DND-41 (cell line): ENCODE data around the gene SMURF1.
"Not testable (repeated sequence)": the region's sequence is repeated elsewhere in the genome, so short reads cannot be mapped to it uniquely, and the experiment has no call there.

ENCODE experiments used
- CTCF ChIP-seq: IDR thresholded peaks from 2 replicates; pipeline ENCODE4 v1.5.1; 2012; ENCODE audit warnings: borderline replicate concordance, low read length, moderate library complexity, mild to moderate bottlenecking; ENCODE audit not compliant: poor library complexity, severe bottlenecking; ENCODE audit errors: extremely low read depth
- EZH2 ChIP-seq: IDR thresholded peaks from 3 replicates; pipeline ENCODE4 v1.6.1; 2012; ENCODE audit warnings: borderline replicate concordance, low read depth, mild to moderate bottlenecking, moderate library complexity, low read length, inconsistent platforms; ENCODE audit not compliant: severe bottlenecking

GRCh38 chr7:99046262-99046661 is 97.6 kb downstream of the SMURF1 start:
- not testable (repeated sequence) for TF ChIP-seq CTCF, EZH2
